Heart left ventricle (tissue), 16 donors: ENCODE data around the gene XYLT1. TPM values are rescaled to one million over a fixed set of nuclear protein-coding genes. Genes with fewer than 3 reads are reported as not detected.
A peak's percentile ranks its signal among the peaks of the same experiment; 100 is the strongest.

Source experiments
- ATAC-seq, 4 donors: fragments of 200-7000 bp; cut with Tn5 transposase; one replicate each; pipeline ENCODE4 v1.9.1; 2020 to 2022; ENCODE audit warnings: moderate library complexity in 4 of 4, mild to moderate bottlenecking in 3 of 4, moderate number of reproducible peaks in 1 of 4
- DNase-seq, 5 donors: peaks; one replicate each; pipeline ENCODE4 v3.0.0-alpha.2; 2020
- H3K27ac ChIP-seq, 12 donors: fragments of 200-600 bp; sonication (generic) in 4 of 12; one replicate each; pipeline versions ENCODE4 v1.5.0 to v1.8.0; 2016 to 2022; ENCODE audit warnings: mild to moderate bottlenecking in 2 of 12
- H3K27me3 ChIP-seq, 9 donors: fragments of 200-600 bp; sonication (generic) in 2 of 9; one replicate each; pipeline versions ENCODE4 v1.5.1 to v1.8.0; 2016 to 2022; ENCODE audit warnings: mild to moderate bottlenecking in 3 of 9
- H3K36me3 ChIP-seq, 9 donors: fragments of 200-600 bp; sonication (generic) in 2 of 9; one replicate each; pipeline versions ENCODE4 v1.5.0 to v1.8.0; 2018 to 2022; ENCODE audit warnings: mild to moderate bottlenecking in 2 of 9
- H3K4me1 ChIP-seq, 12 donors: fragments of 200-600 bp; sonication (generic) in 4 of 12; one replicate each; pipeline versions ENCODE4 v1.5.0 to v1.8.0; 2016 to 2022; ENCODE audit warnings: mild to moderate bottlenecking in 3 of 12
- H3K4me3 ChIP-seq, 12 donors: fragments of 200-600 bp; sonication (generic) in 4 of 12; one replicate each; pipeline versions ENCODE4 v1.5.0 to v1.8.0; 2017 to 2022; ENCODE audit warnings: mild to moderate bottlenecking in 9 of 12, moderate library complexity in 4 of 12
- H3K9me3 ChIP-seq, 12 donors: fragments of 200-600 bp; sonication (generic) in 4 of 12; one replicate each; pipeline versions ENCODE4 v1.5.0 to v1.8.0; 2016 to 2022; ENCODE audit warnings: mild to moderate bottlenecking in 1 of 12
- CTCF ChIP-seq, 12 donors: fragments of 200-600 bp; sonication (generic) in 4 of 12; IDR thresholded peaks; one replicate each; pipeline versions ENCODE4 v1.5.0 to v1.8.0; 2018 to 2022; ENCODE audit warnings: antibody characterized with exemption in 12 of 12, mild to moderate bottlenecking in 5 of 12
- POLR2A ChIP-seq, 2 donors: fragments of 450-650 bp; IDR thresholded peaks; one replicate each; pipeline ENCODE4 v1.6.1; 2017; ENCODE audit warnings: antibody characterized with exemption in 2 of 2, mild to moderate bottlenecking in 2 of 2, moderate library complexity in 2 of 2
- WGBS, 4 donors: extraction: QIAGEN DNeasy Blood & Tissue Kit in 2 of 4; methylation state at CpG; one replicate each; pipeline versions ENCODE4 v1.1.5 to v1.1.7; 2013 to 2018; 5-methylcytosine and 5-hydroxymethylcytosine counted together
- intact Hi-C, 10 donors: fragments of 100-400 bp; cut with DNase I; formaldehyde crosslinking; loops; one replicate each; pipeline versions ENCODE4 v1.11.1 to v1.14.2; 2022
- polyA plus RNA-seq, 2 donors: library from polyadenylated mRNA; stranded (reverse); fragments of 200-250 nt; gene quantifications; one replicate each; pipeline ENCODE4 v1.2.3, GENCODE V29; 2013
- total RNA-seq, 9 donors: library from RNA; depleted of rRNA in 2 of 9; stranded (reverse); fragments of >200 nt in 2 of 9; fragmentation: NEBNext Ultra II Directional in 3 of 9; extraction: Animal tissue kit (Norgen Biotek cat#: 25700) in 3 of 9; gene quantifications; one replicate each; pipeline versions ENCODE4 v1.1.0 to v1.2.4, GENCODE V29; 2016 to 2023
- donor health status: ischemic (EF 13 %, LVEDD 7.1; RV severe dilation, severe dysfunction).
- donor health status: healthy with polysubstance abuse.
- donor health status: DM: no; HTN: yes; CAD: no.
- donor health status: DM: no; HTN: no; CAD: no.
- donor health status: ischemic (EF 25% LVEDD 6.9; RV normal size, moderate dysfunction).
- donor health status: ischemic (EF 25% LVEDD 5.7; RV mildly dilated, moderate dysfunction).
- donor health status: healthy.
- donor health status: DM: yes; HTN: yes; CAD: no.
- donor health status: ischemic (EF 35%, LVEDD 5.7; RV mildly dilated, moderate dysfunction).
- donor health status: nonischemic (EF 11% LVEDD 7.7; RV severe dilation, severe dysfunction).
- donor health status: DM: yes; HTN: yes; CAD: no.
- donor health status: PGD.
- donor health status: ischemic (EF 29% LVEDD 5.4; RV normal size, mild dysfunction).
- donor health status: nonischemic (EF 23%, LVEDD 6.1; RV moderate dilation, normal function).

The XYLT1 gene
- total and polyA plus RNA-seq, 11 donors = 0.46 to 12.3 (median 2.4) TPM

- DNase-seq = peak; percentile 43 to 76 (median 65)
- intact Hi-C loops = no loop called here
- Histone ChIP-seq H3K36me3 (no peaks in the 10 kb centered on the region), H3K4me3 (no peak overlapping the region), H3K27ac (peak overlapping the region in 10 of 12 donors; percentile 23 to 89 (median 68)), H3K4me1 (peaks cover 0 to 17% (median 7%) of the 10 kb centered on the region in 12 donors), H3K9me3 (peaks cover 0 to 8% (median 0%) of the 10 kb centered on the region in 12 donors), H3K27me3 (no peaks in the 10 kb centered on the region)
- peak; percentile 39 to 80 (median 70) for ATAC-seq
- TF ChIP-seq CTCF (IDR thresholded peaks at IDR 0.05) = no peak
- no peak for TF ChIP-seq POLR2A (IDR thresholded peaks at IDR 0.05)
- WGBS, 4 donors = 71 to 82% (median 77%) methylated on average over 21 to 24 of the region's 24 CpGs
Observed at GRCh38 chr16:17404941-17405689, 65.6 kb downstream of the XYLT1 start.

GRCh38 chr16:17403859-17404545, 66.8 kb downstream of the XYLT1 start:
- peak overlapping the region in 2 of 12 donors; percentile 73 to 89 for H3K27ac ChIP-seq

GRCh38 chr16:17403156-17403809, 67.5 kb downstream of the XYLT1 start:
- Histone ChIP-seq H3K4me1 (peaks cover 0 to 18% (median 7%) of the 10 kb centered on the region in 12 donors), H3K36me3 (no peaks in the 10 kb centered on the region), H3K4me3 (no peak overlapping the region), H3K27me3 (no peaks in the 10 kb centered on the region), H3K9me3 (peaks cover 0 to 8% (median 0%) of the 10 kb centered on the region in 12 donors), H3K27ac (peak overlapping the region in 1 of 12 donors; percentile 89)
- no peak for ATAC-seq
- DNase-seq = no peak
- no peak for TF ChIP-seq POLR2A (IDR thresholded peaks at IDR 0.05)
- no peak for TF ChIP-seq CTCF (IDR thresholded peaks at IDR 0.05)
- intact Hi-C loops = no loop called here
- WGBS, 4 donors = 88 to 94% (median 89%) methylated on average over 9 to 10 of the region's 10 CpGs

More at GRCh38 chr16:17403859-17404545, 66.8 kb downstream of the XYLT1 start:
- H3K4me1 ChIP-seq = peaks cover 0 to 17% (median 7%) of the 10 kb centered on the region in 12 donors
- peaks cover 0 to 8% (median 0%) of the 10 kb centered on the region in 12 donors for H3K9me3 ChIP-seq
- DNase-seq (no peak), ATAC-seq (no peak)
- intact Hi-C loops = no loop called here
- TF ChIP-seq CTCF (IDR thresholded peaks at IDR 0.05) (no peak), POLR2A (IDR thresholded peaks at IDR 0.05) (no peak)
- no peaks in the 10 kb centered on the region for H3K27me3 ChIP-seq
- no peak overlapping the region for H3K4me3 ChIP-seq
- WGBS, 4 donors = 85 to 93% (median 93%) methylated on average over 9 of the region's 9 CpGs
- no peaks in the 10 kb centered on the region for H3K36me3 ChIP-seq
